OCI-LY1 (cell line): Measurements from ENCODE around the gene CCDC97.
A peak's percentile ranks its signal among the peaks of the same experiment; 100 is the strongest.

Experiments used
- H2AFZ ChIP-seq: fragments of 200-600 bp; sonication (generic), shearing (Covaris generic); 2 replicates; pipeline ENCODE4 v1.6.0; 2014; ENCODE audit warnings: antibody characterized with exemption, mild to moderate bottlenecking, low read length
- H3F3A ChIP-seq: fragments of 200-600 bp; sonication (generic), shearing (Covaris generic); 2 replicates; pipeline ENCODE4 v1.6.0; 2014; ENCODE audit warnings: mild to moderate bottlenecking, antibody characterized with exemption, low read length, moderate library complexity; ENCODE audit not compliant: insufficient read depth
- H3K27ac ChIP-seq: fragments of 200-600 bp; sonication (generic); 2 replicates; pipeline ENCODE4 v1.5.1; 2014; ENCODE audit warnings: low read length, mixed run types, mild to moderate bottlenecking, low read depth; ENCODE audit not compliant: poor library complexity, severe bottlenecking
- H3K27me3 ChIP-seq: fragments of 200-600 bp; sonication (generic); 2 replicates; pipeline ENCODE4 v1.6.0; 2014; ENCODE audit warnings: antibody characterized with exemption, mild to moderate bottlenecking, low read length, moderate library complexity; ENCODE audit not compliant: insufficient read depth
- H3K36me3 ChIP-seq: fragments of 200-600 bp; sonication (generic); 2 replicates; pipeline ENCODE4 v1.6.1; 2014; ENCODE audit warnings: mild to moderate bottlenecking, antibody characterized with exemption, low read length, moderate library complexity, mixed read lengths; ENCODE audit not compliant: insufficient read depth
- H3K4me1 ChIP-seq: fragments of 200-600 bp; sonication (generic); 2 replicates; pipeline ENCODE4 v1.5.1; 2014; ENCODE audit warnings: mild to moderate bottlenecking, low read length, moderate library complexity; ENCODE audit not compliant: insufficient read depth, severe bottlenecking
- H3K4me2 ChIP-seq: fragments of 200-600 bp; sonication (generic), shearing (Covaris generic); 2 replicates; pipeline ENCODE4 v1.6.1; 2014; ENCODE audit warnings: low read length
- H3K4me3 ChIP-seq: fragments of 200-600 bp; sonication (generic); 2 replicates; pipeline ENCODE4 v1.5.1; 2014; ENCODE audit warnings: low read length, low read depth, mild to moderate bottlenecking, mixed read lengths; ENCODE audit not compliant: poor library complexity, severe bottlenecking
- H3K79me2 ChIP-seq: fragments of 200-600 bp; shearing (Covaris generic); 2 replicates; pipeline ENCODE4 v1.6.1; 2016; ENCODE audit warnings: mixed run types, low read length, mixed read lengths; ENCODE audit not compliant: insufficient read depth
- H3K9ac ChIP-seq: fragments of 200-600 bp; sonication (generic), shearing (Covaris generic); 2 replicates; pipeline ENCODE4 v1.6.1; 2014; ENCODE audit warnings: mild to moderate bottlenecking, low read length, mixed read lengths
- H3K9me2 ChIP-seq: fragments of 200-600 bp; sonication (generic), shearing (Covaris generic); 2 replicates; pipeline ENCODE4 v1.6.1; 2014; ENCODE audit warnings: low read depth, mild to moderate bottlenecking, low read length, mixed read lengths
- H3K9me3 ChIP-seq: fragments of 200-600 bp; shearing (Covaris generic); 2 replicates; pipeline ENCODE4 v1.6.1; 2014; ENCODE audit warnings: low read length, mixed read lengths
- H4K20me1 ChIP-seq: fragments of 200-600 bp; sonication (generic), shearing (Covaris generic); 2 replicates; pipeline ENCODE4 v1.6.0; 2016; ENCODE audit warnings: mild to moderate bottlenecking, low read length; ENCODE audit not compliant: insufficient read depth
- CTCF ChIP-seq: fragments of 200-600 bp; sonication (generic), shearing (Covaris generic); IDR thresholded peaks from 2 replicates; pipeline ENCODE4 v1.5.1; 2017; ENCODE audit warnings: mild to moderate bottlenecking, antibody characterized with exemption, low read length, moderate library complexity, mixed read lengths
- EZH2 ChIP-seq: fragments of 200-600 bp; sonication (generic), shearing (Covaris generic); IDR thresholded peaks from 2 replicates; pipeline ENCODE4 v1.8.0; 2017; ENCODE audit warnings: borderline replicate concordance, mixed run types, mild to moderate bottlenecking, antibody characterized with exemption, low read length, moderate library complexity, mixed read lengths

The CCDC97 gene

GRCh38 chr19:41311613-41312012 is 1.6 kb downstream of the CCDC97 start:
- no peak overlapping the region for H3K4me3 ChIP-seq
- no peaks in the 10 kb centered on the region for H3K27me3 ChIP-seq
- TF ChIP-seq CTCF, result no peak
- TF ChIP-seq EZH2, result no peak
- peaks cover 9% of the 10 kb centered on the region; the same call in 1 of the 2 replicates for H3F3A ChIP-seq
- H3K27ac ChIP-seq, result no peak overlapping the region
- peaks cover 9% of the 10 kb centered on the region for H3K79me2 ChIP-seq
- no peaks in the 10 kb centered on the region for H4K20me1 ChIP-seq
- peaks cover 51% of the 10 kb centered on the region for H3K36me3 ChIP-seq
- peak overlapping the region; percentile 97 for H3K4me2 ChIP-seq
- H3K9me3 ChIP-seq, result no peaks in the 10 kb centered on the region
- H2AFZ ChIP-seq, result no peak overlapping the region
- no peaks in the 10 kb centered on the region for H3K9me2 ChIP-seq
- no peak overlapping the region for H3K9ac ChIP-seq
- peaks cover 29% of the 10 kb centered on the region for H3K4me1 ChIP-seq

- TF ChIP-seq CTCF (no peak), EZH2 (no peak)
- Histone ChIP-seq H3K4me3 (no peak overlapping the region), H3K27me3 (no peaks in the 10 kb centered on the region), H2AFZ (no peak overlapping the region), H3K9me3 (no peaks in the 10 kb centered on the region), H3K9me2 (no peaks in the 10 kb centered on the region), H3K79me2 (no peaks in the 10 kb centered on the region), H3F3A (no peaks in the 10 kb centered on the region), H4K20me1 (no peaks in the 10 kb centered on the region), H3K9ac (no peak overlapping the region), H3K4me2 (no peak overlapping the region), H3K36me3 (peaks cover 80% of the 10 kb centered on the region), H3K4me1 (peaks cover 4% of the 10 kb centered on the region), H3K27ac (no peak overlapping the region)
Measured at GRCh38 chr19:41316306-41316920, 6.4 kb downstream of the CCDC97 start.

GRCh38 chr19:41318696-41319499 is 8.9 kb downstream of the CCDC97 start:
- Histone ChIP-seq H3K4me1 (no peaks in the 10 kb centered on the region), H3K27ac (no peak overlapping the region), H3K9me3 (no peaks in the 10 kb centered on the region), H3K79me2 (no peaks in the 10 kb centered on the region), H3K9me2 (no peaks in the 10 kb centered on the region), H3K36me3 (peaks cover 77% of the 10 kb centered on the region), H3K9ac (no peak overlapping the region), H3K27me3 (no peaks in the 10 kb centered on the region), H3K4me3 (no peak overlapping the region), H3K4me2 (no peak overlapping the region), H3F3A (no peaks in the 10 kb centered on the region), H4K20me1 (no peaks in the 10 kb centered on the region), H2AFZ (no peak overlapping the region)
- TF ChIP-seq CTCF, result no peak
- TF ChIP-seq EZH2, result no peak
